ENCODE results near the gene WBP2.
"Not testable (repeated sequence)": the region's sequence is repeated elsewhere in the genome, so short reads cannot be mapped to it uniquely, and the experiment has no call there.

WBP2 gene

GRCh38 chr17:75889454-75889853, 34.3 kb upstream of the WBP2 start:
- DNase-seq (ENCODE audit: low spot score) = no peak

- no peak for DNase-seq (ENCODE audit: low spot score)
Observed at GRCh38 chr17:75888484-75888883, 33.3 kb upstream of the WBP2 start.

GRCh38 chr17:75885860-75886259, 30.7 kb upstream of the WBP2 start:
- DNase-seq (ENCODE audit: low spot score) = not testable (repeated sequence)

- DNase-seq (ENCODE audit: low spot score) = no peak
Observed at GRCh38 chr17:75885431-75885830, 30.3 kb upstream of the WBP2 start.

- DNase-seq (ENCODE audit: low spot score) = no peak
Observed at GRCh38 chr17:75881678-75882454, 26.7 kb upstream of the WBP2 start.

GRCh38 chr17:75880266-75880665, 25.1 kb upstream of the WBP2 start:
- no peak for DNase-seq (ENCODE audit: low spot score)

- DNase-seq (ENCODE audit: low spot score) = peak; percentile 64
Observed at GRCh38 chr17:75878174-75878998, 23.3 kb upstream of the WBP2 start, which contains the start of gene TRIM47. Gene TRIM47 (minus strand): TSS chr17:75878581. CDS start chr17:75878548, 33 bp downstream.

GRCh38 chr17:75877752-75878173, 22.6 kb upstream of the WBP2 start:
- peak; percentile 85 for DNase-seq (ENCODE audit: low spot score)

GRCh38 chr17:75876938-75877751, 22.0 kb upstream of the WBP2 start:
- DNase-seq (ENCODE audit: low spot score) = peak; percentile 47

- peak; percentile 76 for DNase-seq (ENCODE audit: low spot score)
Observed at GRCh38 chr17:75876190-75876937, 21.2 kb upstream of the WBP2 start.

- DNase-seq (ENCODE audit: low spot score) = no peak
Observed at GRCh38 chr17:75875940-75876189, 20.7 kb upstream of the WBP2 start.

- DNase-seq (ENCODE audit: low spot score) = no peak
Observed at GRCh38 chr17:75875182-75875939, 20.2 kb upstream of the WBP2 start.

- no peak for DNase-seq (ENCODE audit: low spot score)
Observed at GRCh38 chr17:75874323-75875181, 19.4 kb upstream of the WBP2 start.

- DNase-seq (ENCODE audit: low spot score) = no peak
Observed at GRCh38 chr17:75873587-75874322, 18.6 kb upstream of the WBP2 start.

- DNase-seq (ENCODE audit: low spot score) = peak; percentile 50
Observed at GRCh38 chr17:75872434-75873351, 17.6 kb upstream of the WBP2 start.

- not testable (repeated sequence) for DNase-seq (ENCODE audit: low spot score)
Observed at GRCh38 chr17:75870228-75870627, 15.1 kb upstream of the WBP2 start.

- DNase-seq (ENCODE audit: low spot score) = no peak
Observed at GRCh38 chr17:75869282-75870141, 14.4 kb upstream of the WBP2 start.
